AG09309 (cell line): ENCODE data around the gene RABGAP1L.
A peak's percentile ranks its signal among the peaks of the same experiment; 100 is the strongest.

ENCODE experiments used
- DNase-seq: peaks from one replicate; pipeline ENCODE4 v3.0.0-alpha.2; 2010; ENCODE audit warnings: low read depth
- H3K4me3 ChIP-seq: 2 replicates; pipeline ENCODE4 v1.5.1; 2011; ENCODE audit warnings: mild to moderate bottlenecking, low read depth, low read length, moderate library complexity; ENCODE audit not compliant: control insufficient read depth
- TF ChIP-seq, protein P1 (sequence below): IDR thresholded peaks from 2 replicates; pipeline ENCODE4 v1.5.1; 2011; ENCODE audit warnings: mild to moderate bottlenecking, low read depth, low read length, inconsistent platforms; ENCODE audit not compliant: insufficient read depth, control insufficient read depth; ENCODE audit errors: missing control alignments

RABGAP1L gene

DNA sequence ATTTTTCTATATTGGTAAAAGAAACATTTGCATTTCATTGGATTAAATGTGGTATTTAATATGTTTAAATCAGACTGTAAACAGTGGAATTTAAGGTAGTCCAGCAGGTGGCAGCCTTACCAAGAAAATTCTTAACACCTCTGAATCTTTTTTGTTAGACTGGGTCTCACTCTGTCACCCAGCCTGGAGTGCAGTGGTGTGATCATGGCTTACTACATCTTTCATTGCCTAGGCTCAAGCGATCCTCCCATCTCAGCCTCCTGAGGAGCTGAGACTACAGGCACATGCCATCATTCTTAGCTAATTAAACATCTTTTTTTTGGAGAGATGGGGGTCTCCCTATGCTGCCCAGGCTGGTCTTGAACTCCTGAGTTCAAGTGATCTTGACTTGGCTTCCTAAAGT is 98.8 kb downstream of the RABGAP1L start:
- H3K4me3 ChIP-seq = no peak overlapping the region
- no peak for DNase-seq
- TF ChIP-seq, protein P1, sequence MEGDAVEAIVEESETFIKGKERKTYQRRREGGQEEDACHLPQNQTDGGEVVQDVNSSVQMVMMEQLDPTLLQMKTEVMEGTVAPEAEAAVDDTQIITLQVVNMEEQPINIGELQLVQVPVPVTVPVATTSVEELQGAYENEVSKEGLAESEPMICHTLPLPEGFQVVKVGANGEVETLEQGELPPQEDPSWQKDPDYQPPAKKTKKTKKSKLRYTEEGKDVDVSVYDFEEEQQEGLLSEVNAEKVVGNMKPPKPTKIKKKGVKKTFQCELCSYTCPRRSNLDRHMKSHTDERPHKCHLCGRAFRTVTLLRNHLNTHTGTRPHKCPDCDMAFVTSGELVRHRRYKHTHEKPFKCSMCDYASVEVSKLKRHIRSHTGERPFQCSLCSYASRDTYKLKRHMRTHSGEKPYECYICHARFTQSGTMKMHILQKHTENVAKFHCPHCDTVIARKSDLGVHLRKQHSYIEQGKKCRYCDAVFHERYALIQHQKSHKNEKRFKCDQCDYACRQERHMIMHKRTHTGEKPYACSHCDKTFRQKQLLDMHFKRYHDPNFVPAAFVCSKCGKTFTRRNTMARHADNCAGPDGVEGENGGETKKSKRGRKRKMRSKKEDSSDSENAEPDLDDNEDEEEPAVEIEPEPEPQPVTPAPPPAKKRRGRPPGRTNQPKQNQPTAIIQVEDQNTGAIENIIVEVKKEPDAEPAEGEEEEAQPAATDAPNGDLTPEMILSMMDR = peak; percentile 53

DNA sequence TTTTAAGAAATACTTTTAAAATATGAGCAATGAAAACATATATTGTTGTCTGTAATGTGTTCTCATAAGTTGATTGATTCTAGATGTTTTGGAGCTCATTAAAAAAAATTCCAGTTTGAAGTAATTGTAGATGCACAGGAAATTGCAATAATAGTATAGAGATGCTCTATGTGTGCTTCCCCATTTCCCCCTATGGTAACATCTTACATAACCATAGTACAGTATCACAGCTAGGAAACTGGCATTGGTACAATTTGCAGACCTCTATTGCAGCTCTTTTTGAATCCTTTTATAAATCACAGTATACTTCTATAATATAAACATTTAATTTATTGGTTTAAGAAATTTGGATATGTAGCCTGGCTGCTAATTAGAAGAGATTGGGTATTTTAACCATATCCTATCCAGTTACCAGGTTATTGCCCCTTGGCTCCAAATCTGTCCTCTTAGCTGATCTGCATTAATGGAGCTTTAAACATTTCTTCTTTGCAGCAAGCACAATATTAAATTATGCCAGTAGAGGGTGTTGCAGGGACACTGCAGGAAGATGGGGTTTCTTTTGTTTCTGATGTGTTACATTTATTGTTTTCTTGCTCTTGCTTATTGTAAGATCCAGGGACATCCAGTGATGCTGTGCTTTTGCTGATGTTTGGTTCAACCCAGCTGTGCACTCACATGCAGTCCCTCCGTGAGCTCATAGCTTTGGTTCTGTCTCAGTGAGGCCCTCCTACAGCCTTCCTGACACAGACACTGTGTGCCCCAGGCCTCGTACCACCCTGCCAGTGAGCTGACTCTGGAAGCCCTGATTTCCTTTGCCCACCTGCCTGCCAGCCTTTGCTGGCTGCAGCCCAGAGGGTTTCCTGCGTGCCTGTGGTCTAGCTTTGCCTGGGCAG is 103.3 kb downstream of the RABGAP1L start:
- H3K4me3 ChIP-seq = no peak overlapping the region
- peak; percentile 33 for DNase-seq
- TF ChIP-seq, protein P1 = peak; percentile 80

DNA sequence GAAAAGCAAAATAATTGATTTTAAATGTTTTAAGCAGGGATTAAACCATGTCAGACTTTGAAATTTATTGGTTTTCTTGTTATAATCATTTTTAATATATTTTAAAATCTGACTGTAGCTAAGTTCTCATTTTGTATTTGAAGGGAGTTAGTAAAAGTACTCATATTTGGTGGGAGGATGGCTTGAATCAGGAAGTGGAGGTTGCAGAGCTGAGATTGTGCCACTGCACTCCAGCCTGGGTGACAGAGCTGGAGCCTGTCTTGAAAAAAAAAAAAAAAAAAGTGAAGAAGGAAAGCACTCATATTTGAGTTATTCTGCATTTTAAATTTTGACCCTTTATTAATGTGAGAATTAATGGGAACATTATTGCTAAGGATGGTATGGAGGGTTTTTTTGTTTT is 106.0 kb downstream of the RABGAP1L start:
- DNase-seq = no peak
- TF ChIP-seq, protein P1 = no peak
- no peak overlapping the region for H3K4me3 ChIP-seq

DNA sequence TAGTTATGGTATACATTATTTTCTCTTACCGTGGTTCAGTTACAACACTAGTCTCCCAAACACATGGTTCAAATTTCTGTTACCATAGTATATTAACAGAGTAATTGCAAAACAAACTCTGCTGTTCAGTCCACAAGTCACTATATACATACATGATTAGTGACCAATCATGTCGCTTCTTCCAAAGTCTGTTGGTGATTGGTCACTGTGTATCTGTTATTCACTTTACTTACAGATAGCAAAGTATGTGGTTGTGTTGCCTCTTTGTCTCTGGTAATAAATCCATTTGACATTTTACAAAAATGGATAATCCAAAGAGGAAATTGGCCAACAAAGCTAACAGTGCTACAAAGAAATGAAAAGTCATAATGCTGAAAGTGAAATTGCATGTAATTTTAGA is 107.2 kb downstream of the RABGAP1L start:
- DNase-seq = no peak
- no peak overlapping the region for H3K4me3 ChIP-seq
- TF ChIP-seq, protein P1 = no peak

DNA sequence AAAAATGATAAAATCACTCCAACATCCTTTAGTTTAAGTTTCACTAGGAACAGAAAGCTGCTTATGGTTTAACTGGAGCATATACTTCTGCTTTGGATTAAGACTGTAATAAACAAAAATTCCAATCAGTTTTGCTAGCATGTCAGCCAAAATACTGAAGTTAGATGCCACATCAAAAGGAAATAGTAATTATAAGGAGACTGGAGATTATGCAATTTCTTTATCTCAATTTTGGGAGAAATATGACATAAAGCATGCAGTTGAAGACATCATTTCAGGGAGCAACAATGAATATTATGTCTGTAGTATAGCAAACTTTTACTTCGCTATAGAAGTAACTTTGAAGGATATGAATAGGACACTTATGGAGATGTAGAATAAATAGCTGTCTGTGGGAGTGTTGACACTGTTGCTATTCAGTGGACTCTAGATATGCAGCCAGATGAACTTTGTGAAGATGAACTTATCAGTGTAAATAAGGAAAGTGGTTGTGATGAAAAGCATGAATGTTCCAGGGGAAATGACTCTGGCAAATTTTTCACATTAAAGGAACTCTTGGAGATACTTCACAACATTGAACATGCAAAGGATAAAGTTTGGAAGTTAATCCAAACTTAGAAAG is 107.8 kb downstream of the RABGAP1L start:
- H3K4me3 ChIP-seq = no peak overlapping the region
- TF ChIP-seq, protein P1 = no peak
- no peak for DNase-seq

DNA sequence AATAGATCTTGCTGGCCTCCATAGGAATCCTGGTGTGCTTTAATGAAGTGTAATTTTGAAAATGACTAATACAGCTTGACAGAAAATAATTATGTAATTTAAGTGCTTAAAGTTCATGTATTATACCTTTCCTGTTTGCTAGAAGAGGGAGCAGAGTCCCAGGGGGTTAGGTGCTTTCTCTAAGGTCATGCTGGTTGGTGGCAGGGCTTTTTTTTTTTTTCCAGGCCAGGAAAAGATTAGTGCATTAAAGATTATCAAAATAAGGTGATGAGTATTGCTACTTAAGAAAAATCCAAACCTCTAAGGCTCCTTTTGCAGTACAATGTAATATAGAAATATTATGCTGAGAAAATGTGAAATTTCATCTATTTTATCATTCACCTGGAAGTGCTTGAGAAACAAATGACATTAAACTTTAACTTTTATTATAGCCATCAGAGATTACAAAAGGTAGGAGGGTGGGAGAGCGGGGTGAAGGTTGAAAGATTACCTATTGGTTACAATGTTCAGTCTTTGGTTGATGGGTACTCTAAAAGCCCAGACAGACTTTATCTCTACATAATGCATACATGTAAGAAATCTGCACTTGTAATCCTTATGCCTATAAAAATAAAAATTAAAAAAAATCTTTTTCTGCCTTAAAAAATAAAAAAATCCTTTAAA is 110.8 kb downstream of the RABGAP1L start:
- DNase-seq = no peak
- TF ChIP-seq, protein P1 = no peak

More for the DNA sequence above, 110.8 kb downstream of the RABGAP1L start:
- H3K4me3 ChIP-seq = no peak overlapping the region
